ENCODE measurements around the gene ME1.

The ME1 gene

DNA sequence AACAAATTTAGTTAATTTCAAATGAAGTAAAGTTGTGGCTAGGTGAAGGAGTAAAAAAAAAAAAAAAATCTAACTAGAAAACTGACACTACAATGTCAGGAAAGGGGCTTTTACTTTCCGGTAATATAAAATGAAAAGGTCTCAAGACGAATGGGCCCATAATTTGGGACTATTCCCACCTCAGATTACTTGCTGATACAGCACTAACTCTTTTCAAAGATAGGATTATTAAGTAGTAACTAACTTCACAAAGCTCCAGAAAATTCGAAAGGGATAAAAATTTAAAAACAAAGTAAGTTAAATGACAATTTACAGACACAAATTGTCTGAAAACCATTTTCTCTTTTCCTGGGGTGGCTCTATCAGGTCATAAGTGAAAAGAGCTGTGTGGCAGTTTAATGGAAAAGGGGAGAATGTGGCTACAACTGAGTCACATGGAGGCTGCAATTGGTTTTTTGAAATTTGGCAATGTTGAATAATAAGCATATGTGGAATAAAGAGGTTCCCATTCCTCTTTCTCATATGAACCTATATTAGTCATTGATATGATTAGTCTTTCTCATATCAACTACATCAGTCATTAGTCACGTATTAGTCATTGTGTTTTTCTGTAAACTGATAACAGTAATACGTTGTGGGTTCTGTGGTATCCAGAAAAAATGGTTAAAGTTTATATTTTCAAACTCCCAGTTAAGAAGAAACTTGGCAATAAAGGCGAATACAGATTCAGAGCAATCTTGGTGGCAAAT, 159.7 kb downstream of the ME1 start:
- TF ChIP-seq FOXP2 (optimal IDR thresholded peaks at IDR 0.05; ENCODE audit: borderline replicate concordance, extremely low read depth, extremely low read length, insufficient read depth) = no peak
- TF ChIP-seq SIN3A (IDR thresholded peaks at IDR 0.05; ENCODE audit: borderline replicate concordance, insufficient read depth, low read length) = no peak
- TF ChIP-seq POLR2AphosphoS5 (IDR thresholded peaks at IDR 0.05; ENCODE audit: low read depth, low read length) = no peak
- TF ChIP-seq, protein P1, sequence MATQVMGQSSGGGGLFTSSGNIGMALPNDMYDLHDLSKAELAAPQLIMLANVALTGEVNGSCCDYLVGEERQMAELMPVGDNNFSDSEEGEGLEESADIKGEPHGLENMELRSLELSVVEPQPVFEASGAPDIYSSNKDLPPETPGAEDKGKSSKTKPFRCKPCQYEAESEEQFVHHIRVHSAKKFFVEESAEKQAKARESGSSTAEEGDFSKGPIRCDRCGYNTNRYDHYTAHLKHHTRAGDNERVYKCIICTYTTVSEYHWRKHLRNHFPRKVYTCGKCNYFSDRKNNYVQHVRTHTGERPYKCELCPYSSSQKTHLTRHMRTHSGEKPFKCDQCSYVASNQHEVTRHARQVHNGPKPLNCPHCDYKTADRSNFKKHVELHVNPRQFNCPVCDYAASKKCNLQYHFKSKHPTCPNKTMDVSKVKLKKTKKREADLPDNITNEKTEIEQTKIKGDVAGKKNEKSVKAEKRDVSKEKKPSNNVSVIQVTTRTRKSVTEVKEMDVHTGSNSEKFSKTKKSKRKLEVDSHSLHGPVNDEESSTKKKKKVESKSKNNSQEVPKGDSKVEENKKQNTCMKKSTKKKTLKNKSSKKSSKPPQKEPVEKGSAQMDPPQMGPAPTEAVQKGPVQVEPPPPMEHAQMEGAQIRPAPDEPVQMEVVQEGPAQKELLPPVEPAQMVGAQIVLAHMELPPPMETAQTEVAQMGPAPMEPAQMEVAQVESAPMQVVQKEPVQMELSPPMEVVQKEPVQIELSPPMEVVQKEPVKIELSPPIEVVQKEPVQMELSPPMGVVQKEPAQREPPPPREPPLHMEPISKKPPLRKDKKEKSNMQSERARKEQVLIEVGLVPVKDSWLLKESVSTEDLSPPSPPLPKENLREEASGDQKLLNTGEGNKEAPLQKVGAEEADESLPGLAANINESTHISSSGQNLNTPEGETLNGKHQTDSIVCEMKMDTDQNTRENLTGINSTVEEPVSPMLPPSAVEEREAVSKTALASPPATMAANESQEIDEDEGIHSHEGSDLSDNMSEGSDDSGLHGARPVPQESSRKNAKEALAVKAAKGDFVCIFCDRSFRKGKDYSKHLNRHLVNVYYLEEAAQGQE (IDR thresholded peaks at IDR 0.05; ENCODE audit: insufficient read depth in 1 of 2, low read depth in 2 of 2, low read length in 2 of 2) = no peak
- TF ChIP-seq TAF1 (IDR thresholded peaks at IDR 0.05; ENCODE audit: borderline replicate concordance, insufficient read depth, low read length) = no peak

DNA sequence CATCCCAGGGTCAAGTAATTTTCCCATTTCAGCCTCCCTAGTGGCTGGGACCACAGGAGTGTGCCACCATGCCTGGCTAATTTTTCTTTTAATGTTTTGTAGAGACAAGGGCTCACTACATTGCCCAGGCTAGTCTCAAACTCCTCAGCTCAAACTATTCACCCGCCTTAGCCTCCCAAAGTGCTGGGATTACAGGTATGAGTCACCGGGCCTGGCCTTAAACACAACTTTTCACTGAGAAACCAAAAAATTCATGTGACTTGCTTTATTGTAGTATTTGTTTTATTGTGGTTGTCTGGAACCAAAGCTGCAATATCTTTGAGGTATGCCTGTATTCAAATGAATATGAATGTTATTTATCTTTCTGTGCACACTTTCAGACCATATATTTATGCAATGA, 165.5 kb downstream of the ME1 start:
- TF ChIP-seq, protein P1 (IDR thresholded peaks at IDR 0.05; ENCODE audit: insufficient read depth in 1 of 2, low read depth in 2 of 2, low read length in 2 of 2) = no peak

DNA sequence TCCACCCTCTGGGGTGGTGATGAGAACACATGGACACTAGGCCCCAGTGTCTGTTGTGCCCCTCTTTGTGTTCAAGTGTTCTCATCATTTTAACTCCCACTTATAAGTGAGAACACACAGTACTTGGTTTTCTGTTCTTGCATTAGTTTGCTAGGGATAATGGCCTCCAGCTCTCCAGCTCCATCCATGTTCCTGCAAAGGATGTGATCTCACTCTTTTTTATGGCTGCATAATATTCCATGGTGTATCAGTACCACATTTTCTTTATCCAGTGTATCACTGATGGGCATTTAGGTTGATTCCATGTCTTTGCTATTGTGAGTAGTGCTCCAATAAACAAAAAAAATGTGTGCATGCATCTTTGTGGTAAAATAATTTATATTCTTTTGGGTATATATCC, 170.3 kb downstream of the ME1 start:
- TF ChIP-seq TAF1 (IDR thresholded peaks at IDR 0.05; ENCODE audit: borderline replicate concordance, insufficient read depth, low read length) (no peak), SIN3A (IDR thresholded peaks at IDR 0.05; ENCODE audit: borderline replicate concordance, insufficient read depth, low read length) (no peak), FOXP2 (optimal IDR thresholded peaks at IDR 0.05; ENCODE audit: borderline replicate concordance, extremely low read depth, extremely low read length, insufficient read depth) (no peak), POLR2AphosphoS5 (IDR thresholded peaks at IDR 0.05; ENCODE audit: low read depth, low read length) (no peak)
- TF ChIP-seq, protein P1 (IDR thresholded peaks at IDR 0.05; ENCODE audit: insufficient read depth in 1 of 2, low read depth in 2 of 2, low read length in 2 of 2) = no peak

DNA sequence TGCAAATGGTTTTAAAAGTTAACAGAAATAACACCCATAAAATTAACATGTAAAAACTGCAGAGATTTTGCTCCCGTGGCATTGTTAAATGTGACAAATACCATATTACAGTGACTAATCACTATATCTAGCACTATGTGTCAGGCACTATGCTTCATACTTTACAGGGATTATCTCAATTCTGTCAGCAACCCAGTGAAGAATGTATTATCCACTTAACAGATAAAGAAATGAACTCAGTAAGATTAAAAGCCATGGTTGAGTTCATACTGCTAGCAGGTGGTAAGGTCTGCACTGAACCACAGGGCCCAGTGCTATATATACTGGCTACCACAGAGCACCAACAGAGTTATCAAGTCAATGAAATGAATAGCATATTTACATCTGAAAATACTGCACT, 172.3 kb downstream of the ME1 start:
- TF ChIP-seq SIN3A (IDR thresholded peaks at IDR 0.05; ENCODE audit: borderline replicate concordance, insufficient read depth, low read length) (no peak), POLR2AphosphoS5 (IDR thresholded peaks at IDR 0.05; ENCODE audit: low read depth, low read length) (no peak), TAF1 (IDR thresholded peaks at IDR 0.05; ENCODE audit: borderline replicate concordance, insufficient read depth, low read length) (no peak), FOXP2 (optimal IDR thresholded peaks at IDR 0.05; ENCODE audit: borderline replicate concordance, extremely low read depth, extremely low read length, insufficient read depth) (no peak)

DNA sequence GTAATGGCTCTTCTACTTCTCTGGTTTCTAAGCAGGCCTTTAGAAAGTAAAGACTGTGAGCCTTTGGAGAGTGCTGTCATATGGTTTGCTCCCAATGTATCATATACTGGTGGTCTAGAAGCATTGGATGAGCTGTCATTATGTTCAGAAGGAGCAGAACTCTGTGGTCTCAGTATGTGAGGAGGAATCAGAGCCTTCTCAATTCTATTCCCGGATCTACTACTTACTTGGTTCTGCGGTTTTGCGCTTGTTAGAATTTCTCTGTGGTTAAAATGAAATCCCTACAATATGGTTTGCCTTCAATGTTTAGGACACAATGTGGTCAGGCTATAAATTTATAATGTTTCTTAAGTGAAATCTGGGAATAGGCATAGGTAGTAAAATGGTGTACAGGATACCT, 173.1 kb downstream of the ME1 start:
- TF ChIP-seq TAF1 (IDR thresholded peaks at IDR 0.05; ENCODE audit: borderline replicate concordance, insufficient read depth, low read length) = no peak
- TF ChIP-seq POLR2AphosphoS5 (IDR thresholded peaks at IDR 0.05; ENCODE audit: low read depth, low read length) = no peak
- TF ChIP-seq, protein P1 (IDR thresholded peaks at IDR 0.05; ENCODE audit: insufficient read depth in 1 of 2, low read depth in 2 of 2, low read length in 2 of 2) = no peak
- TF ChIP-seq SIN3A (IDR thresholded peaks at IDR 0.05; ENCODE audit: borderline replicate concordance, insufficient read depth, low read length) = no peak
- TF ChIP-seq FOXP2 (optimal IDR thresholded peaks at IDR 0.05; ENCODE audit: borderline replicate concordance, extremely low read depth, extremely low read length, insufficient read depth) = no peak
